HCT116 (cell line): Measurements from ENCODE around the gene GAK. TPM values are rescaled to one million over a fixed set of nuclear protein-coding genes. Genes with fewer than 3 reads are reported as not detected.

Experiments used
- ATAC-seq: fragments of 200-7000 bp; cut with Tn5 transposase; 2 replicates; pipeline ENCODE4 v1.9.1; 2020; ENCODE audit warnings: mild to moderate bottlenecking, moderate library complexity
- BruUV-seq: library from RNA; stranded (reverse); fragments of 400-500 nt; replicated peaks from 2 replicates; lab custom pipeline; 2021; lab: Mats Ljungman, UMichigan
- CTCF ChIA-PET: fragments of 300-600 bp; sonication (Branson Sonifier 250); formaldehyde crosslinking; loops from one replicate; lab custom pipeline; 2021; ENCODE audit warnings: antibody characterized with exemption; lab: Charles Lee
- POLR2A ChIA-PET: fragments of 300-600, 350-600 bp; sonication (Branson Sonifier 250); formaldehyde crosslinking; loops from one replicate; lab custom pipeline; 2021; ENCODE audit warnings: antibody characterized with exemption; lab: Charles Lee
- RAD21 ChIA-PET, 2 experiments: fragments of 300-600 bp; sonication (Branson Sonifier 250); formaldehyde crosslinking; loops; one replicate each; lab custom pipeline; 2023; ENCODE audit warnings: low total read pairs in 2 of 2; ENCODE audit not compliant: uncharacterized antibody in 2 of 2, unreplicated experiment in 2 of 2, low non-redundant PET in 1 of 2; lab: Charles Lee
- DNase-seq: peaks from one replicate; pipeline ENCODE4 v3.0.0-alpha.2; 2010; ENCODE audit warnings: low read depth, low spot score
- H2AFZ ChIP-seq: fragments of 200-600 bp; shearing (Covaris generic), sonication (generic); 2 replicates; pipeline ENCODE4 v1.6.1; 2017; ENCODE audit warnings: low read depth, mixed run types, mixed read lengths, antibody characterized with exemption, low read length; ENCODE audit not compliant: poor library complexity, severe bottlenecking
- H3K27ac ChIP-seq: 2 replicates; pipeline ENCODE4 v1.5.1; 2012; ENCODE audit warnings: low read depth, low read length
- H3K27me3 ChIP-seq: fragments of 200-600 bp; sonication (generic); 2 replicates; pipeline ENCODE4 v1.6.1; 2016; ENCODE audit warnings: mixed run types, low read length, mixed read lengths; ENCODE audit not compliant: insufficient read depth
- H3K36me3 ChIP-seq, 2 experiments: fragments of 200-500 bp in 1 of 2; fragments of 200-600 bp in 1 of 2; sonication (Bioruptor generic) in 1 of 2; sonication (generic) in 1 of 2; 2 replicates each; pipeline versions ENCODE4 v1.5.1 to v1.6.1; 2014 to 2016; ENCODE audit warnings: low read length in 2 of 2, inconsistent platforms in 1 of 2, mixed read lengths in 1 of 2, mixed run types in 1 of 2; ENCODE audit not compliant: insufficient read depth in 2 of 2, control insufficient read depth in 1 of 2
- H3K4me1 ChIP-seq, 2 experiments: fragments of 200-600 bp in 1 of 2; sonication (generic) in 1 of 2; 2 replicates each; pipeline versions ENCODE4 v1.5.1 to v1.6.1; 2012 to 2017; ENCODE audit warnings: low read length in 2 of 2, inconsistent platforms in 1 of 2, mild to moderate bottlenecking in 1 of 2, mixed read lengths in 1 of 2, mixed run types in 1 of 2, moderate library complexity in 1 of 2; ENCODE audit not compliant: insufficient read depth in 2 of 2, control insufficient read depth in 1 of 2
- H3K4me2 ChIP-seq: fragments of 200-600 bp; sonication (generic); 2 replicates; pipeline ENCODE4 v1.6.1; 2017; ENCODE audit warnings: mixed run types, low read length, mixed read lengths
- H3K4me3 ChIP-seq, 2 experiments: fragments of 200-600 bp in 1 of 2; sonication (generic) in 1 of 2; replicated peaks in 1 of 2; 2 replicates each; pipeline ENCODE4 v1.5.1; 2011 to 2016; ENCODE audit warnings: low read length in 2 of 2, control low read depth in 1 of 2, low read depth in 1 of 2, mild to moderate bottlenecking in 1 of 2, mixed read lengths in 1 of 2, mixed run types in 1 of 2
- H3K79me2 ChIP-seq: fragments of 200-600 bp; sonication (generic); 2 replicates; pipeline ENCODE4 v1.6.1; 2017; ENCODE audit warnings: mild to moderate bottlenecking, mixed run types, low read length, moderate library complexity, mixed read lengths; ENCODE audit not compliant: insufficient read depth
- H3K9ac ChIP-seq: fragments of 200-600 bp; sonication (generic); 2 replicates; pipeline ENCODE4 v1.6.1; 2016; ENCODE audit warnings: low read length, mixed read lengths
- H3K9me2 ChIP-seq: fragments of 200-600 bp; sonication (generic), shearing (Covaris generic); 2 replicates; pipeline ENCODE4 v1.6.1; 2017; ENCODE audit warnings: mixed run types, mild to moderate bottlenecking, moderate library complexity; ENCODE audit not compliant: insufficient read depth
- H3K9me3 ChIP-seq, 2 experiments: fragments of 200-500 bp in 1 of 2; fragments of 200-600 bp in 1 of 2; sonication (Bioruptor generic) in 1 of 2; sonication (generic) in 1 of 2; 2 replicates each; pipeline ENCODE4 v1.6.1; 2014 to 2017; ENCODE audit warnings: low read length in 2 of 2, mixed read lengths in 2 of 2, inconsistent platforms in 1 of 2, low read depth in 1 of 2, mild to moderate bottlenecking in 1 of 2, mixed run types in 1 of 2, moderate library complexity in 1 of 2; ENCODE audit not compliant: control insufficient read depth in 1 of 2, insufficient read depth in 1 of 2
- H4K20me1 ChIP-seq: fragments of 200-600 bp; sonication (generic), shearing (Covaris generic); 2 replicates; pipeline ENCODE4 v1.6.1; 2017; ENCODE audit warnings: mixed run types, mild to moderate bottlenecking, moderate library complexity; ENCODE audit not compliant: insufficient read depth
- ATF3 ChIP-seq: IDR thresholded peaks from 2 replicates; pipeline ENCODE4 v1.6.1; 2012
- CBX3 ChIP-seq: IDR thresholded peaks from 2 replicates; pipeline ENCODE4 v1.6.1; 2012; ENCODE audit warnings: low read depth
- CTCF ChIP-seq, 3 experiments: fragments of 200-600 bp in 1 of 3; sonication (generic) in 1 of 3; IDR thresholded peaks in 2 of 3; conservative IDR thresholded peaks in 1 of 3; 2 replicates each; pipeline ENCODE4 v1.5.1; 2012 to 2017; ENCODE audit warnings: low read depth in 2 of 3, low read length in 2 of 3, antibody characterized with exemption in 1 of 3, borderline replicate concordance in 1 of 3, control low read depth in 1 of 3, mild to moderate bottlenecking in 1 of 3, mixed read lengths in 1 of 3, mixed run types in 1 of 3, moderate library complexity in 1 of 3; ENCODE audit not compliant: insufficient read depth in 1 of 3
- EGR1 ChIP-seq: IDR thresholded peaks from 2 replicates; pipeline ENCODE4 v1.6.1; 2012; ENCODE audit warnings: low read depth
- ELF1 ChIP-seq: IDR thresholded peaks from 2 replicates; pipeline ENCODE4 v1.6.1; 2012; ENCODE audit warnings: low read depth, borderline replicate concordance
- EZH2phosphoT487 ChIP-seq: fragments of 200-600 bp; IDR thresholded peaks from 2 replicates; pipeline ENCODE4 v1.6.1; 2018; ENCODE audit warnings: antibody characterized with exemption, borderline replicate concordance
- FOSL1 ChIP-seq: IDR thresholded peaks from 2 replicates; pipeline ENCODE4 v1.6.1; 2012; ENCODE audit warnings: low read depth
- JUND ChIP-seq: IDR thresholded peaks from 2 replicates; pipeline ENCODE4 v1.6.1; 2012
- MAX ChIP-seq: IDR thresholded peaks from 2 replicates; pipeline ENCODE4 v1.6.1; 2012
- RAD21 ChIP-seq: IDR thresholded peaks from 2 replicates; pipeline ENCODE4 v1.6.1; 2012; ENCODE audit warnings: low read depth, mild to moderate bottlenecking
- SP1 ChIP-seq: IDR thresholded peaks from 2 replicates; pipeline ENCODE4 v1.6.1; 2012; ENCODE audit warnings: low read depth
- SRF ChIP-seq: IDR thresholded peaks from 2 replicates; pipeline ENCODE4 v1.6.1; 2012; ENCODE audit warnings: low read depth
- TCF7L2 ChIP-seq: IDR thresholded peaks from 2 replicates; pipeline ENCODE4 v1.7.0; 2011; ENCODE audit warnings: borderline replicate concordance, inconsistent platforms; ENCODE audit not compliant: insufficient read depth, insufficient read length; ENCODE audit errors: extremely low read depth
- YY1 ChIP-seq: IDR thresholded peaks from 2 replicates; pipeline ENCODE4 v1.6.1; 2011; ENCODE audit warnings: low read length, low read depth, moderate library complexity, mild to moderate bottlenecking; ENCODE audit not compliant: insufficient replicate concordance; ENCODE audit errors: extremely low read depth
- ZFX ChIP-seq: fragments of 450-650 bp; IDR thresholded peaks from 2 replicates; pipeline ENCODE4 v1.6.1; 2017
- intact Hi-C: fragments of 100-400 bp; cut with micrococcal nuclease; formaldehyde crosslinking; loops from 2 replicates; pipeline ENCODE4 v1.10.0; 2022
- total RNA-seq: library from RNA; stranded (reverse); gene quantifications from one replicate; pipeline ENCODE4 v1.2.1, GENCODE V29; 2021; ENCODE audit not compliant: unreplicated experiment

The GAK gene
- total RNA-seq, 1 experiment from 2014 or later: 123 TPM

GRCh38 chr4:956531-957230, 24.6 kb upstream of the GAK start:
- POLR2A ChIA-PET: no interaction called here
- CTCF ChIA-PET: no interaction called here
- no TSS peak for BruUV-seq
- Histone ChIP-seq H3K27me3 (no peaks in the 10 kb centered on the region), H3K4me3 (no peak overlapping the region), H3K4me2 (no peak overlapping the region), H3K4me1 (no peaks in the 10 kb centered on the region), H3K27ac (no peak overlapping the region), H2AFZ (no peak overlapping the region), H3K9ac (no peak overlapping the region), H3K79me2 (no peaks in the 10 kb centered on the region; the same call in 1 of the 2 replicates), H3K9me3 (no peaks in the 10 kb centered on the region), H4K20me1 (no peaks in the 10 kb centered on the region)
- ATAC-seq: no peak
- intact Hi-C loops: no loop called here
- TF ChIP-seq EGR1: no peak
- TF ChIP-seq TCF7L2: no peak
- TF ChIP-seq ELF1: no peak
- no peak for TF ChIP-seq SP1
- no peak for TF ChIP-seq FOSL1
- no peak for TF ChIP-seq EZH2phosphoT487
- no peak for TF ChIP-seq CTCF (IDR thresholded peaks at IDR 0.05 in 2 of 3, conservative IDR thresholded peaks at IDR 0.05 in 1 of 3; ENCODE audit: borderline replicate concordance in 1 of 3, insufficient read depth in 1 of 3, low read depth in 2 of 3, low read length in 2 of 3)
- no peak for TF ChIP-seq JUND
- TF ChIP-seq MAX: no peak
- no peak for TF ChIP-seq YY1
- TF ChIP-seq RAD21: no peak
- TF ChIP-seq CBX3: no peak
- TF ChIP-seq ATF3: no peak
- no peak for TF ChIP-seq SRF
- TF ChIP-seq ZFX: no peak
- TF ChIP-seq, all 23 proteins: peak for 0
- H3K36me3 ChIP-seq: no peaks in the 10 kb centered on the region
- RAD21 ChIA-PET: no interaction called here
- DNase-seq: no peak
- H3K9me2 ChIP-seq: no peaks in the 10 kb centered on the region
